Left lung (tissue), 10 donors: Measurements from ENCODE around the gene LRRC3. TPM values are rescaled to one million over a fixed set of nuclear protein-coding genes. Genes with fewer than 3 reads are reported as not detected.

Experiments
- ATAC-seq: fragments of 200-7000 bp; cut with Tn5 transposase; one replicate; pipeline ENCODE4 v1.9.1; 2020; ENCODE audit warnings: moderate library complexity
- DNase-seq, 4 donors: peaks; one replicate each; pipeline ENCODE4 v3.0.0-alpha.2; 2013 to 2020
- H3K27ac ChIP-seq, 2 donors: fragments of 200-600 bp; sonication (generic) in 1 of 2; one replicate each; pipeline versions ENCODE4 v1.5.0 to v1.8.0; 2020 to 2021
- H3K27me3 ChIP-seq, 2 donors: fragments of 200-600 bp; sonication (generic) in 1 of 2; one replicate each; pipeline versions ENCODE4 v1.5.0 to v1.8.0; 2020 to 2021
- H3K36me3 ChIP-seq, 2 donors: fragments of 200-600 bp; sonication (generic) in 1 of 2; one replicate each; pipeline versions ENCODE4 v1.5.0 to v1.8.0; 2020 to 2021
- H3K4me1 ChIP-seq, 2 donors: fragments of 200-600 bp; one replicate each; pipeline ENCODE4 v1.8.0; 2021
- H3K4me3 ChIP-seq, 2 donors: fragments of 200-600 bp; sonication (generic) in 1 of 2; one replicate each; pipeline versions ENCODE4 v1.5.0 to v1.8.0; 2020 to 2021; ENCODE audit warnings: mild to moderate bottlenecking in 1 of 2
- H3K9me3 ChIP-seq, 2 donors: fragments of 200-600 bp; sonication (generic) in 1 of 2; one replicate each; pipeline versions ENCODE4 v1.5.0 to v1.8.0; 2020 to 2021
- intact Hi-C, 2 donors: fragments of 100-400 bp; cut with DNase I; formaldehyde crosslinking; loops; one replicate each; pipeline versions ENCODE4 v1.11.2 to v1.14.2; 2022
- polyA plus RNA-seq, 6 donors: library from polyadenylated mRNA; unstranded; fragments of 120-200 nt; gene quantifications; one replicate each; pipeline ENCODE4 v1.2.1, GENCODE V29; 2013; ENCODE audit not compliant: insufficient read length in 6 of 6
- total RNA-seq, 2 donors: library from RNA; stranded (reverse); fragmentation: NEBNext Ultra II Directional; extraction: Animal tissue kit (Norgen Biotek cat#: 25700); gene quantifications; one replicate each; pipeline ENCODE4 v1.2.1, GENCODE V29; 2021
- TF ChIP-seq, protein P1 (sequence below), 2 donors: fragments of 200-600 bp; sonication (generic) in 1 of 2; IDR thresholded peaks; one replicate each; pipeline versions ENCODE4 v1.5.0 to v1.8.0; 2021; ENCODE audit warnings: antibody characterized with exemption in 2 of 2
- donor health status: DM: no; HTN: yes; CAD: no.
- donor health status: DM: no; HTN: no; CAD: no.

LRRC3 gene
- total and polyA plus RNA-seq, 8 donors: 2.4 to 7.0 (median 6.0) TPM

DNA sequence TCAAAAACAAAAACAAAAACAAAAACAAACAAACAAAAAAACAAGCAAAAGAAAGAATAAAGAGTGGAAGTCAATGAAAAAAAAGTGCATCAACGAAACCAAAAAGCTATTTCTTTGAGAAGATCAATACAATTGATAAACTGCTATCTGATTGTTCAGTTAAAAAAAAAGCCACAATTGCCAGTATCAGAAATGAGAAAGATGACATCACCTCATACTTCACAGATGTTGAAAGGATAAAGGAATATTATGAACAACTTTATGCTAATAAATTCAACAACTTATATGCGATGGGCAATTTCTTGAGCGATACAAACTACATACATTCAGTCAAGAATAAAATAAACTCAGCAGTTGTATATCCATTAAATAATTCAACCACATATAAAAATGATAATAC lies 2.2 kb upstream of the LRRC3 start:
- intact Hi-C loops: no loop called here
- Histone ChIP-seq H3K4me1 (peaks cover 5 to 13% of the 10 kb centered on the region in 2 donors), H3K4me3 (no peak overlapping the region), H3K9me3 (peaks cover 0 to 3% of the 10 kb centered on the region in 2 donors), H3K36me3 (no peaks in the 10 kb centered on the region), H3K27ac (no peak overlapping the region), H3K27me3 (peaks cover 0 to 56% of the 10 kb centered on the region in 2 donors)
- TF ChIP-seq, protein P1, sequence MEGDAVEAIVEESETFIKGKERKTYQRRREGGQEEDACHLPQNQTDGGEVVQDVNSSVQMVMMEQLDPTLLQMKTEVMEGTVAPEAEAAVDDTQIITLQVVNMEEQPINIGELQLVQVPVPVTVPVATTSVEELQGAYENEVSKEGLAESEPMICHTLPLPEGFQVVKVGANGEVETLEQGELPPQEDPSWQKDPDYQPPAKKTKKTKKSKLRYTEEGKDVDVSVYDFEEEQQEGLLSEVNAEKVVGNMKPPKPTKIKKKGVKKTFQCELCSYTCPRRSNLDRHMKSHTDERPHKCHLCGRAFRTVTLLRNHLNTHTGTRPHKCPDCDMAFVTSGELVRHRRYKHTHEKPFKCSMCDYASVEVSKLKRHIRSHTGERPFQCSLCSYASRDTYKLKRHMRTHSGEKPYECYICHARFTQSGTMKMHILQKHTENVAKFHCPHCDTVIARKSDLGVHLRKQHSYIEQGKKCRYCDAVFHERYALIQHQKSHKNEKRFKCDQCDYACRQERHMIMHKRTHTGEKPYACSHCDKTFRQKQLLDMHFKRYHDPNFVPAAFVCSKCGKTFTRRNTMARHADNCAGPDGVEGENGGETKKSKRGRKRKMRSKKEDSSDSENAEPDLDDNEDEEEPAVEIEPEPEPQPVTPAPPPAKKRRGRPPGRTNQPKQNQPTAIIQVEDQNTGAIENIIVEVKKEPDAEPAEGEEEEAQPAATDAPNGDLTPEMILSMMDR (IDR thresholded peaks at IDR 0.05): no peak
- no peak for DNase-seq
- no peak for ATAC-seq

DNA sequence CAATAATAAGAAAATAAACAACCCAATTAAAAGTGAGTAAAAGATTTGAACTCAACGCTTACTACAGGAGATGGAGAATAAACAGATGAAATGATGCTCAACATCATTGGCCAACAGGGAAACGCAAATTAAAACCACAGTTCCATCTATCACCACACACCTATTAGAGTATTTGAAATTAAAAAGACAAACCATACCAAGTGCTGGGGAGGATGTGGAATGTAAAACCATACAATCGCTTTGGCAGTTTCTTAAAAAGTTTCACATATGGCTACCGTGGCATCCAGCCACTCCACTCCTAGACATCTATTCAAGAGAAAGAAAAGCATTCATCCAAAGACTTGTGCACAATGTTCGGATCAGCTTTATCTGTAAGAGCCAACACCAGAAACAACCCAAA lies 1.3 kb upstream of the LRRC3 start:
- Histone ChIP-seq H3K27me3 (peaks cover 0 to 47% of the 10 kb centered on the region in 2 donors), H3K27ac (no peak overlapping the region), H3K4me3 (no peak overlapping the region), H3K4me1 (peaks cover 5 to 13% of the 10 kb centered on the region in 2 donors), H3K36me3 (no peaks in the 10 kb centered on the region), H3K9me3 (peaks cover 0 to 3% of the 10 kb centered on the region in 2 donors)
- ATAC-seq: no peak
- TF ChIP-seq, protein P1 (IDR thresholded peaks at IDR 0.05): no peak
- DNase-seq: no peak
- intact Hi-C loops: no loop called here

DNA sequence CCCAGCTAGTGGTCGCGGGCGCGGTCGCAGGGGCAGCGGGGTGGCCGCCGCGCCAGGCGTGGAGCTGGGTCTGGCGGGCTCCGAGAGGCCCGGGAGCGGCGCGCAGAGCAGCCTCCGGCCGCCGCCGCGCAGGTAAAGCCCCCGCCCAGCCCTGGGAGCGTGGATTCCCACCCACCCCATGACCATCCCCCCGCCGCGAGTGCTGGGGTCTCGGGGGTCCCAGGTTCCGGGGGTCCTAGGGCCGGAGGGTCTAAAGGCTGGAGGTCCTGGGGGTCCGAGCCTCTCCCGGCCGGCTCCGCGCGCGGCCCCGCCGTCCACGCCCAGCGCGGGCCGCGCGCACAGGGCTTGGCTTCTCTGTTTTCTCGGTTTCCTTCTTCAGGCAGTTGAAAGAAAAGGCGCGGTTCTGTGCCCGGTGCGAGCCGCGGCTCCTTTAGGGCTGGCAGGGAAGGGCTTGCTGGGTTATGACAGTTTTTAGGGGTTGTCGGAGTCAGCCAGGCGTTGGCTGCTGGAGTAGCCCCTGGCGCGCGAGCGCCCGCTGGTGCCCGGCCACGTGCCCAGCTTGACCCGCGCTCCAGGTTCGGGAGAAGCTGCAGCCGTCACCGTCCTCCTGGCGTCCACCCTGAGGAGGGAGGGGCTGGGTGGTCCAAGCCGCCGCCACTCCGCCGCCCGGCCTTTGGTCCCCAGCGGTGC lies 359 bp downstream of the LRRC3 start:
- H3K27ac ChIP-seq: no peak overlapping the region
- ATAC-seq: peak; percentile 74

DNA sequence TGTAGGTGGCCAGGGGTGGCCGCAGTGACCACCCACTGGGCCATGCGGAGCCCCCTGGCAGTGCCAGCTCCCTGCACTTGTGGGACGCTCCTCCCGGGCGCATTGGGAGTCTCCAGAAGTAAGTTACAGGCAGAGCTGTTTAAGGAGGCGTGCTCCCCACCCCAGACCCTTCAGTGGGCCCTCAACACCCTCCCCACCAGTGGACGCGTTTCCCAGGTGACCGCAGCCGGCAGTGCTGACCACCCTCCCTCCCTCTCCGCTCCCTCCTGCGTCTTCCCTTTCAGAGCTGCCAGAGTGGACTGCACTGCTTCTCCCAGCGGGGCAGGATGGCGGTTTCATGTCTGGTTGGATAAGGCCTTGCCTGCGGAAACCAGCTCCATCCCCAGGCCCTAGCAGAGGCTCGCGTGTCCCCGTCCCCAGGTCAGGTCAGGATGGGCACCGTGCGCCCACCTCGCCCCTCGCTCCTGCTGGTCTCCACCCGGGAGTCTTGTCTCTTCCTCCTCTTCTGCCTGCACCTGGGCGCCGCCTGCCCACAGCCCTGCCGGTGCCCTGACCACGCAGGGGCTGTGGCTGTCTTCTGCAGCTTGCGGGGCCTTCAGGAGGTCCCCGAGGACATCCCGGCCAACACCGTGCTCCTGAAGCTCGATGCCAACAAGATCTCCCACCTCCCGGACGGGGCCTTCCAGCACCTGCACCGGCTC lies 1.1 kb downstream of the LRRC3 start:
- H3K36me3 ChIP-seq: no peaks in the 10 kb centered on the region
- H3K27me3 ChIP-seq: peaks cover 0 to 26% of the 10 kb centered on the region in 2 donors
- TF ChIP-seq, protein P1 (IDR thresholded peaks at IDR 0.05): no peak
- H3K9me3 ChIP-seq: peaks cover 0 to 3% of the 10 kb centered on the region in 2 donors
- H3K4me1 ChIP-seq: peaks cover 5 to 13% of the 10 kb centered on the region in 2 donors
- H3K4me3 ChIP-seq: peak overlapping the region; percentile 73 to 83
- no peak for ATAC-seq
- peak in 1 of 4 donors; percentile 80 for DNase-seq
- intact Hi-C loops: no loop called here
- H3K27ac ChIP-seq: no peak overlapping the region

More for the DNA sequence above, 359 bp downstream of the LRRC3 start:
- DNase-seq: peak in 3 of 4 donors; percentile 40 to 93 (median 62)
- H3K4me3 ChIP-seq: peak overlapping the region; percentile 73 to 83
- peaks cover 5 to 13% of the 10 kb centered on the region in 2 donors for H3K4me1 ChIP-seq
- peaks cover 0 to 3% of the 10 kb centered on the region in 2 donors for H3K9me3 ChIP-seq
- H3K27me3 ChIP-seq: peaks cover 0 to 33% of the 10 kb centered on the region in 2 donors
- intact Hi-C loops: no loop called here
- no peaks in the 10 kb centered on the region for H3K36me3 ChIP-seq
- TF ChIP-seq, protein P1 (IDR thresholded peaks at IDR 0.05): no peak
